Fibroblast of skin of left biceps (primary cell): ENCODE data around the gene ATP6V0A1.
A peak's percentile ranks its signal among the peaks of the same experiment; 100 is the strongest.
"Not testable (repeated sequence)": the region's sequence is repeated elsewhere in the genome, so short reads cannot be mapped to it uniquely, and the experiment has no call there.

Experiments
- DNase-seq, 2 experiments: peaks; one replicate each; pipeline ENCODE4 v3.0.0-alpha.2; 2013; ENCODE audit warnings: low read depth in 2 of 2

Gene ATP6V0A1

DNA sequence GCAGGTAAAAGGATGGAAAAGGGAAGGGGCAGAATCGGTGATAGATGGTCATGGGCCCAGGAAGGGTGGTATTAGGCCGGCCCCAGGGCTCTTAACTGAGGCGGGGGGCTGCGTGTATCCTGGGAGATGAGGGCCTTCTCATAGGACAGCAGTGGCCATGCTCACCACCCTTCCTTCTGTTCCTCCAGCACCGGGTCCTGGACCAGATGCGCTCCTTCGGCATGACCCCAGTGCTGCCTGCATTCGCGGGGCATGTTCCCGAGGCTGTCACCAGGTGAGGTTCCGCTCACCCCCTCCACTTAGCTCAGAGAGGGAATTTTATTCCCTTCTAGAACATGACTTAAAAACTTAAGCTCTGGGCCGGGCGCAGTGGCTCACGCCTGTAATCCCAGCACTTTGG is 79.8 kb downstream of the ATP6V0A1 start:
- DNase-seq = no peak

DNA sequence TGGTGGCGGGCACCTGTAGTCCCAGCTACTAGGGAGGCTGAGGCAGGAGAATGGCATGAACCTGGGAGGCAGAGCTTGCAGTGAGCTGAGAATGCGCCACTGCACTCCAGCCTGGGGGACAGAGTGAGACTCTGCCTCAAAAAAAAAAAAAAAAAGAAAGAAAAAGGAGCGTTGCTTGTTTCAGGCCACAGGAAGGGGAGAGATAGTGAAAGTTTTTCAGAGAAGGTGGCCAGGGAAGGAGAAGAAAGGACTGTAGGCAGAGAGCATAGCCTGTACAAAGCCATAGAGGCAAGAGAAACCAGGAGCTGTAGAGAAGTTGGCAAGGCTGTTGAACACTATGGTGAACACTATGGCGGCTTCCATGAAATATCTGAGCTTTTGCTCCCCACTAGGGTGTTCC is 81.9 kb downstream of the ATP6V0A1 start:
- not testable (repeated sequence) for DNase-seq

DNA sequence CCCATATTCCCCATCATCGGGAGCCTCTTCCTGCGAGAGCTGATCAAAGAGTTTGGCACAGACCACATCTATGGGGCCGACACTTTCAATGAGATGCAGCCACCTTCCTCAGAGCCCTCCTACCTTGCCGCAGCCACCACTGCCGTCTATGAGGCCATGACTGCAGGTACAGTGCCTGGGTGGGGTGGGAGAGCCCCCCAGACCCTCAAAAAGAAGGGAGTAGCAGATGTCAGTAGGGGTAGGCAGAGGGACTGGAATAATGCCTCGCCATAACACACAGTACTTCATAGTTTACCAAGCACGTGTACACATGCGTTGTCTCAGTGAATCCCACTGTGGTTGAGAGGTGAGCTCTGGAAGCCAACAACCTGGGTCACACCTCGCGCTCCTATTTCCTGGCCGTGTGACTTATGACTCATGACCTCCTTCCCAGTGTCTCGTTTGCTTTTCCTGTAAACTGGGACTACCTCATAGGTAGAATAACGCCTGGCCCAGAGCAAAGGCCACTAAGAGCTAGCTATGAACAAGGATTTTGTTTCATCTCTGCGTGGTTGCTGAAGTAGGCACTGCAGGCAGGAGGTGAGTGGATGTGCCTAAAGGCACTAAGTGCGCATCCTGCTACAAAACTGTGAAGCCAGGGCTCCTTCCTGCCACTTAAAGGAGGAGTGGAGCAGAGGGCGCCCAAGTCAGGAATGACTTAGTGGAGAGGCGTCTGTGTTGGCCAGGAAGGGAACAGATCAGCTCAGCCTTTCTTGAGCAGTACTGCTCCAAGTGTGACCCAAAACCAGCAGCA is 82.6 kb downstream of the ATP6V0A1 start:
- DNase-seq = no peak

DNA sequence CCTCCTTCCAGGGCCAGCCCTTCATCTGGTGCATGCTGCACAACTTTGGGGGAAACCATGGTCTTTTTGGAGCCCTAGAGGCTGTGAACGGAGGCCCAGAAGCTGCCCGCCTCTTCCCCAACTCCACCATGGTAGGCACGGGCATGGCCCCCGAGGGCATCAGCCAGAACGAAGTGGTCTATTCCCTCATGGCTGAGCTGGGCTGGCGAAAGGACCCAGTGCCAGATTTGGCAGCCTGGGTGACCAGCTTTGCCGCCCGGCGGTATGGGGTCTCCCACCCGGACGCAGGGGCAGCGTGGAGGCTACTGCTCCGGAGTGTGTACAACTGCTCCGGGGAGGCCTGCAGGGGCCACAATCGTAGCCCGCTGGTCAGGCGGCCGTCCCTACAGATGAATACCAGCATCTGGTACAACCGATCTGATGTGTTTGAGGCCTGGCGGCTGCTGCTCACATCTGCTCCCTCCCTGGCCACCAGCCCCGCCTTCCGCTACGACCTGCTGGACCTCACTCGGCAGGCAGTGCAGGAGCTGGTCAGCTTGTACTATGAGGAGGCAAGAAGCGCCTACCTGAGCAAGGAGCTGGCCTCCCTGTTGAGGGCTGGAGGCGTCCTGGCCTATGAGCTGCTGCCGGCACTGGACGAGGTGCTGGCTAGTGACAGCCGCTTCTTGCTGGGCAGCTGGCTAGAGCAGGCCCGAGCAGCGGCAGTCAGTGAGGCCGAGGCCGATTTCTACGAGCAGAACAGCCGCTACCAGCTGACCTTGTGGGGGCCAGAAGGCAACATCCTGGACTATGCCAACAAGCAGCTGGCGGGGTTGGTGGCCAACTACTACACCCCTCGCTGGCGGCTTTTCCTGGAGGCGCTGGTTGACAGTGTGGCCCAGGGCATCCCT is 84.8 kb downstream of the ATP6V0A1 start:
- DNase-seq = no peak

DNA sequence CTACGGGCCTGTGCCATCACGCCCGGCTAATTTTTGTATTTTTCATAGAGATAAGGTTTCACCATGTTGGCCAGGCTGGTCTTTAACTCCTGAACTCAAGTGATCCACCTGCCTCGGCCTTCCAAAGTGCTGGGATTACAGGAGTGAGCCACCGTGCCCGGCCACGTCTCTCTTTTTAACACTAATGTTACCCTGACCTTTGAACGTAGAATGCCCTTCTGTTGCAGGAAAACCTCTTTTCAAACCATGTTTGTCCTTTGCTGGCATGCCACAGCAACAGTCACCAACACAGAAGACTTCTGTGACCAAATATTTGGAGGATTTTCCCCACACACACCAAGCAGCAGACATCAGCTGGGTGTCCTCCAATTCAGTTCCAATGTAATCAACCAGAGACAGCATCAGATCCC is 86.2 kb downstream of the ATP6V0A1 start:
- no peak for DNase-seq

DNA sequence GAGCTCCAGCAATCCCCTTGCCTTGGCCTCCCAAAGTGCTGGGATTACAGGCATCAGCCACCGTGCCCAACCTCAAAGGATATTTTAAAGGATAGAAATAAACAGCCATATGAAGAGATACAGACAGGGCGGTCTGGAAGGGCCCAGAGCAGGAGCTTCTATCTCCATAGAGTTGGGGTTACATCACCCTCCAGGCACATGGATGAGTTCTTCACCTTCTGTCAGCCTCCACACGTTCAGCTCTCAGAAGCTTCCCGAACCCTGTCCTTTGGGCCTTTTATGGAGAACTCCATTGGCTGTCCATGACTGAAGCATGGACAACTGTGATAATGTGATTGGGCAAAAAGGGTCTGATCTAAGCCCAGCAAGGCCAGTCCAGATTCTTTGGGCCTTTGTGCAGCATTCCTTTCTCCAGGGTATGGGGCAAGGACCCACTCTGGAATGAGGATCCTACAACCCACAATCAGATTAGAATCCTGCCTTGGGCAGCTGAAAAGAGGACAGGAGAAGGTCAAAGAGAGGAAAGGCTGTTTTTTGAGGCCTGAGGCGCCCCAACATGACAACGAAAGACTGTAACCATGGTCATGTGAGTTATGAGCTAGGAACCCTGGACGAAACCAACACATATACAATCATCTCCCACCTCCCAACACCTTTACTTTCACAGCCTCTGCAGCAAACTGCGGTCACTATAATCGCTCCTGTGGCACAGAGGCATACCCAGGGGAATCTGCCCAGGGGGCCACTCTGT is 87.3 kb downstream of the ATP6V0A1 start:
- DNase-seq = not testable (repeated sequence)

DNA sequence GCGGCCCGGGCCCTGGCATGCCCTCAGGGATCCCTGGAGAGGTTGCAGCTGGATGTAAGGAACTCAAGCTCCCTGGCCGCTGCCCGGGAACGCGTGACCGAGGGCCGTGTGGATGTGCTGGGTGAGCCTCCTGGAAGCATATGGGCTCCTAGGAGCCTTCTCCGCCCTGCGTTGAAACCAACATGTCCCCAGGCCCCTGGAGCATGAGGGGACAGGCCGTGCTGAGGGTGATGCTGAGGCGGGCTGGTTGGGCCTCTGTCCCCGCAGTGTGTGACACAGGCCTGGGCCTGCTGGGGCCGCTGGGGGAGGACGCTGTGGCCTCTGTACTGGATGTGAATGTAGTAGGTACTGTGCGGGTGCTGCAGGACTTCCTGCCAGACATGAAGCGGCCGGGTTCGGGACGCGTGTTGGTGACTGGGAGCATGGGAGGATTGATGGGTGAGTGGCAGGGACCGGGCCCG is 88.4 kb downstream of the ATP6V0A1 start:
- DNase-seq = no peak

DNA sequence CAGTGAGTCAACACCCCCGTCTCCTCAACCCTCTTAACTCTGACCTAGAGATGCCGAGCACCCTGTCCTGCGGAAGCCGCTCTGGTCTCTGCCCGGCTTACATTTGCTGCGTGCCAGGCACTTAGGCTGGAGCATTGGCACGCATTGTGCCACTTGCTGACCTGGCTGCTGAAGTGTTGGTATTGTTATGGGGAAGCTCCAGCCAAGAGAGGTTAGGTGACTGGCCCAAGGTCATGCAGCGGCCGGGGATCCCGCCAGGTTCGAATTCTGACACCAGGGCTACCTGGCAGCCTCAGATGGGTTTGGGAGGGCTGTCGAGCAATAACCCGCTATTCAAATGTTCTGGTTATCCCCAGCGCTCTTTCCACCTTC is 89.0 kb downstream of the ATP6V0A1 start:
- no peak for DNase-seq

DNA sequence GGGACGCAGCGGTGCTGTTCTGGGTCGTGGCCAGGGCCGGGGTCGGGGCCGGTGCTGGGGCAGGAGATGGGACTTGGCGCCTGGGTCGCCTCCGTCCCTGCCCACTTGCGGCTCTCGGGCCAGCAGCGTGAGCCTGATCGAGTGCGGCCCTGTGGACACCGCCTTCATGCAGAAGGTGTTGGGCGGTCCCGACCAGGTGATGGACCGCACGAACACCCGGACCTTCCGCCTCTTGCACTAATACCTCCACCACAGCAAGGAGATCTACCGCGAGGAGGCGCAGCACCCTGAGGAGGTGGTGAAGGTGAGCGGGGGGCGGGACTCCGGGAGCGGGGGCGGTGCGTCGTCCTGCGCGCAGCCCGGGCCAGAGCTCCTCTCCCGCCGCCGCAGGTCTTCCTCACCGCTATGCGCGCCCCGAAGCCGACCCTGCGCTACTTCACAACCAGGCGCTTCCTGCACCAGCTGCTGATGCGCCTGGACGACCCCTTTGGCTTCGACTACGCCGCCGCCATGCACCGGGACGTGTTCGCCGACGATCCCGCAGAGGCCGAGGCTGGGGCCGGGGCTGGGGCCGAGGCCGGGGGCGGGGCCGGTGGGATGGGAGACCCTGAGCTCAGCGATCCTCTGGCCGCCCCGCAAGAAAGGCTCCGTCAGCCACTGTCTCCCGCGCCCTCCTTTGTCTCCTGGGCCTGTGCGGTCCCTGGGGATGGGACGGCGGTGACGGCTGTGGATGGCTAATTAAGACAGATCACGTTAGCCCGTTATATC is 89.6 kb downstream of the ATP6V0A1 start:
- DNase-seq = no peak

DNA sequence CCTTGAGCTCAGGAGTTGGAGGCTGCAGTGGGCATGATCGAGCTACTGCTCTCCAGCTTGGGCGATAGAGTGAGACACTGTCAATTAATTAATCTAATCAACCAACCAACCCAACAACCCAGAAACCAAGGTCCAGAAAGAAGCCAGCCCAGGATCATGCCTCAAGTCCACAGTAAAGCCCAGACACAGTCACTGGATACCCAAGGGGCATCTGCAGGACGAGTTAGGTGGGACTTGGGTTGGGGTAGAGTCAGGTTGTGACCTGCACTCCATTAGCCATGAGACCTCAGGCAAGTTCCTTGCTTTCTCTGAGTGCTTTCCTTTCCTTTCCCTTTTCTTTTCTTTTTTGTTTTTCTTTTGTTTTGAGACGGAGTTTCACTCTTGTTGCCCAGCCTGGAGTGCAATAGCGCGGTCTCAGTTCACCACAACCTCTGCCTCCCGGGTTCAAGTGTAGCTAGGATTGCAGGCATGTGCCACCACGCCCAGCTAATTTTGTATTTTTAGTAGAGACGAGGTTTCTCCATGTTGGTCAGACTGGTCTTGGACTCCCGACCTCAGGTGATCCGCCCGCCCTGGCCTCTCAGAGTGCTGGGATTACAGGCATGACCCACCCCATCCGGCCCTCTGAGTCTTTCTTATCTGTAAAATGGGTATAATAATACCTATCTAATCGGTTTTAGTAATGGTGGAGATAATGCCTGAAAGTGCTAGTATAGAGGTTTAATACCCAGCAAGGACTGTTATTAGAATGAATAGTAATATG is 90.5 kb downstream of the ATP6V0A1 start:
- DNase-seq = no peak

DNA sequence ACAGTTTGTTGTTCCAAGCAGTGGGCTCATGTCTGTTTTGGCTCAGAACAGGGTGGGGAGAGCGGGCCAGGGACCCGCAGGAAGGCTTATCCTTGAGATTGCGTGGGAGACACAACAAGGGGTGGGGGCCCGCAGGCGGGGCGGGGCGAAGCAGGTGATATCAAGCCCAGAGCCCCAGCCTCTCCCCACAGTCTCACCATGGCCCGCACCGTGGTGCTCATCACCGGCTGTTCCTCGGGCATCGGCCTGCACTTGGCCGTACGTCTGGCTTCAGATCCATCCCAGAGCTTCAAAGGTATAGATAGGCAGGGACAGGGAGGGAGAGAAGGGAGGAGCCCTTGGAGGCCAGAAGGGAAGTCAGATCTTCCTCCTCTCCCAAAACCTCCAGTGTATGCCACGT is 94.1 kb downstream of the ATP6V0A1 start, which contains the start of gene HSD17B1:
HSD17B1 (plus strand) TSS at position 188 of the 400 bp plus-strand sequence; CDS start at position 199, 11 bp downstream.
- DNase-seq = not testable (repeated sequence)

DNA sequence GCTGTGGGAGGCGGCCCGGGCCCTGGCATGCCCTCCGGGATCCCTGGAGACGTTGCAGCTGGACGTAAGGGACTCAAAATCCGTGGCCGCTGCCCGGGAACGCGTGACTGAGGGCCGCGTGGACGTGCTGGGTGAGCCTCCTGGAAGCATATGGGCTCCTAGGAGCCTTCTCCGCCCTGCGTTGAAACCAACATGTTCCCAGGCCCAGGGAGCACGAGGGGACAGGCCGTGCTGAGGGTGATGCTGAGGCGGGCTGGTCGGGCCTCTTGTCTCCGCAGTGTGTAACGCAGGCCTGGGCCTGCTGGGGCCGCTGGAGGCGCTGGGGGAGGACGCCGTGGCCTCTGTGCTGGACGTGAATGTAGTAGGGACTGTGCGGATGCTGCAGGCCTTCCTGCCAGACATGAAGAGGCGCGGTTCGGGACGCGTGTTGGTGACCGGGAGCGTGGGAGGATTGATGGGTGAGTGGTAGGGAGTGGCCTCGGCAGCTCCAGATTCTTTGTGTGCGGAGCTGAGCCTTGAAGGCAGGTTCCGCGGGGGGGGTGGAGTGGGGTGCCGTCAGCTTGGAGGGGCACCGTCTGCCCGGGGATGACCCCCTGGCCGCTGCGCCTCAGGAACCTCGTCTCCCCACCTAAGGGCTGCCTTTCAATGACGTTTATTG is 94.6 kb downstream of the ATP6V0A1 start:
- no peak for DNase-seq

DNA sequence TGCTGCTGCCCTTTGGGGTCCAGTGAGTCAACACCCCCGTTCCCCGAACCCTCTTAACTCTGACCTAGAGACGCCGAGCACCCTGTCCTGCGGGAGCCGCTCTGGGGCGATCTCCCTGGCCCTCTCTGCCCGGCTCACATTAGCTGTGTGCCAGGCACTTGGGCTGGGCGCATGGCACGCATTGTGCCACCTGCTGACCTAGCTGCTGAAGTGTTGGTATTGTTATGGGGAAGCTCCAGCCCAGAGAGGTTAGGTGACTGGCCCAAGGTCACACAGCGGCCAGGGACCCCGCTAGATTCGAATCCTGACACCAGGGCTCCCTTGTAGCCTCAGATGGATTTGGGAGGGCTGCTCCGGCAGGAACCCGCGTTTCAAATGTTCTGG is 95.2 kb downstream of the ATP6V0A1 start:
- DNase-seq = no peak

DNA sequence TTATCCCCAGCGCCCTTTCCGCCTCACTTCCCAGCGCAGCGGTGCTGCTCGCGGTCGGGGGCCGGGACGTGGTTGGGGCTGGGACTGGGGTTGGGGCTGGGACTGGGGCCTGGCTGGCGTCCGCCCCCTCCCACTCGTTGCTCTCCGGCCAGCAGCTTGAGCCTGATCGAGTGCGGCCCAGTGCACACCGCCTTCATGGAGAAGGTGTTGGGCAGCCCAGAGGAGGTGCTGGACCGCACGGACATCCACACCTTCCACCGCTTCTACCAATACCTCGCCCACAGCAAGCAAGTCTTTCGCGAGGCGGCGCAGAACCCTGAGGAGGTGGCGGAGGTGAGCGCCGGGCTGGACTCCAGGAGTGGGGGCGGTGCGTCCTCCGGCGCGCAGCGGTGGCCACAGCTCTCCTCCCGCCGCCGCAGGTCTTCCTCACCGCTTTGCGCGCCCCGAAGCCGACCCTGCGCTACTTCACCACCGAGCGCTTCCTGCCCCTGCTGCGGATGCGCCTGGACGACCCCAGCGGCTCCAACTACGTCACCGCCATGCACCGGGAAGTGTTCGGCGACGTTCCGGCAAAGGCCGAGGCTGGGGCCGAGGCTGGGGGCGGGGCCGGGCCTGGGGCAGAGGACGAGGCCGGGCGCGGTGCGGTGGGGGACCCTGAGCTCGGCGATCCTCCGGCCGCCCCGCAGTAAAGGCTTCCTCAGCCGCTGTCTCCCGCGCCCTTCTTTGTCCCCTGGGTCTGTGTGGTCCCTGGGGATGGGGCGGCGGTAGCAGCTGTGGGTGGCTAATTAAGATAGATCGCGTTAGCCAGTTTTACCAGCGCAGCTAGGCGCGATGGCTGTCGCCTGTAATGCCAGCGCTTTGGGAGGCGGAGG is 95.8 kb downstream of the ATP6V0A1 start:
- DNase-seq = peak in 1 of 2 experiments; percentile 31

DNA sequence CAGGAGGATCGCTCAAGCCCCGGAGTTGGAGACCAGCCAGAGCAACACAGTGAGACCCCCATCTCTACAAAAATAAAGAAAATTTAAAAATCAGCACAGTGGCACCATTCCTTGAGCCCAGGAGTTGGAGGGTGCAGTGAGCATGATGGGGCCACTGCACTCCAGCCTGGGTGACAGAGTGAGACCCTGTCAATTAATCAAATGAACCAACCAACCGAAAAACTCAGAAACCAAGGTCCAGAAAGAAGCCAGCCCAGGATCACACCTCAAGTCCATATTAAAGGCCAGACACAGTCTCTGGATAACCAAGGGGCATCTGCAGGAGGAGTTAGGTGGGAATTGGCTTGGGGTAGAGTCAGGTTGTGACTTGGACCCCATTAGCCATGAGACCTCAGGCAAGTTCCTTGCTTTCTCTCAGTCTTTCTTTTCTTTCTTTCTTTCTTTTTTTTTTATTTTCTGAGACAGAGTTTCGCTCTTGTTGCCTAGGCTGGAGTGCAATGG is 96.5 kb downstream of the ATP6V0A1 start:
- no peak for DNase-seq

DNA sequence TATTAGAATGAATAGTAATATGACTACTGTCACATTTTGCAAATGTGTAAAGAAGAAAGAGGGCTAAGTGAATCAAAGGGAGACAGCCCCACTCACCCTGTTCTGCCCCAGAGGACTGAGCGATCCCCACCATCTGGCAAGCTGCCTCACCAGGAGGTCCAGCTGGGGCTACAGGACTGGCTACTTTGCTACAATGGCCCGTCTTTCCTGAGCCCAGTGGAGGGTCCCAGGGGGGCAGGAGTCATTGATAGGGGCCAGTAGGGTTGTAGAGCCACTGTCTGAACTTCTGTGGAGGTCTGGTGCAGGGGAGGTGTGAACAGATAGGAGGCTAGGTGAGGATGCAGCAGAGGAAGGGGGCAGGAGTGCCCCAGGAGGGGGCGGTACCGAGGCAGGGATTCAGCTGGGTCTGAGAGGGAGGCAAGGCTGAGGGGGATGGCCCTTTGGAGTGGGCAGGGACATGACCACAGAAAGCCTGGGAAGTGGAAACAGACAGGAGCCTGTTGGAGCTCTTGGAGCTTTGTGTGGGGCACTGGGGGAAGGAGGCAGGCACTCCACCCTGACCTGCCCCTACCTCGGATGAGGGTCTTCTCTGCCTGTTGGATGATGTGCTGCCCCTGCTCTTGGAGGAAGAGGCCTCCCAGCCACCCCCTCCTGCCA is 97.4 kb downstream of the ATP6V0A1 start:
- not testable (repeated sequence) for DNase-seq

DNA sequence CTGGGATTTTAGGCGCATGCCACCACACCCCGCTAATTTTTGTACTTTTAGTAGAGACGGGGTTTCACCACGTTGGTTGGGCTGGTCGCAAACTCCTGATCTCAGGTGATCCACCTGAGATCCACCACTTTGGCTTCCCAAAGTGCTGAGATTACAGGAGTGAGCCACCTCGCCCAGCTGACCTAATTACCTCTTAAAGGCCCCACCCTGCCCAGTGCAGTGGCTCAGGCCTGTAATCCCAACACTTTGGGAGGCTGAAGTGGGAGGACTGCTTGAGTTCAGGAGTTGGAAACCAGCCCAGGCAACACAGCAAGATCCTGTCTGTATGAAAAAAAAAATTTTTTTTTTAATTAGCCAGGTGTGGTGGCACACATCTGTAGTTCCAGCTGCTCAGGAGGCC is 100.4 kb downstream of the ATP6V0A1 start:
- no peak for DNase-seq

DNA sequence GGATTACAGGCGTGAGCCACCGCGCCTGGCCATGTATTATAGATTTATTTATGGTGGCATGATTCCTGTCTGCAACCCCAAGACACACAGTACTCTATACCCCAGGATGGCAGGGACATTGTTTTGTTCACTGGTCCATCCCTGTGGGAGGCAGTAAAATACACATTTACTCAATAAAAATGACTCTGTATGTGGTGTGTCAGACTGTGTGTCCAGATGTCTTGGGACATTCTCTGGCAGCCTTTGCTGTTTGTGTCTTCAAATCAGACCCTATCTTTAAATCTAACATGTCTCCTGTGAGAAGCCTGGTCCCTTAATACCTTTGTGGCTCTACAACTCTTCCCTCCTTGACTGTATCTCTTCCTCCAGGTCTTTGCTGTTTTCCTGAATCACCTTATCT is 101.6 kb downstream of the ATP6V0A1 start:
- no peak for DNase-seq
